ENCODE measurements around the gene EEPD1. TPM values are rescaled to one million over a fixed set of nuclear protein-coding genes. Genes with fewer than 3 reads are reported as not detected.
A peak's percentile ranks its signal among the peaks of the same experiment; 100 is the strongest.

EEPD1 gene
- total RNA-seq, 1 donor from 2014 or later: 10.0 TPM

DNA sequence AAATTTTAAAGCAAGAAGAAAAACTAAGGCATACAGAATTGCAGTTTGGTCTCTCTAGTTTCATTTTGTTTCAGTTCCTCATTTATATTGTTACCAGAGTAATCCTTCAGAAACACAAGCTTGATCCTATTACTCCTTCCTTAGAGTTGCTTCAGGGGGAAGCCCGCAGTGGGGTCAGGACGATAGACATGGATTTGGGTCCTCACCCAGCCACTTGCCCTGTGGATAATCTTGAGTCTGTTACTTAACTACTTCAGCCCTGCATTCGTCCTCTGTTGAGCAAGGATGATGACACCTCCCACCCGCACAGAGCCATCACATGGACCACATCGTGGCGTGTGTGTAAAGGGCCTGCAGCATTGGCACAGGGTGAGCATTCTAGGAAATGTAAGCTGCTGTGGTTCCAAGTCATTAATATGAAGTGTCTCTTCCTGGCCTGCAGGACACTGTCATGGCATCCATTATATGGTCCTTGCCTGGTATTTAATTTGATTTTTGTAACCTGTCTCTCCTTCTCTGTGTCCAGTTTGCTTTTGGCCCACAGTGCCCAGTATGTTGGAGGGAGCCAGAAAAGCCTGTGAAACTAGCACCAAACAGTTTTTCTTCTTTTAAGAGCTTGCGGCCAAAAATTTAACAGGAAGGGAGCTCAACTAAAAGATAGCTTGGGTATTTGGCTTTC, 111.2 kb downstream of the EEPD1 start:
- DNase-seq (peak; percentile 53), ATAC-seq (ENCODE audit: poor library complexity) (peak; percentile 36)
- intact Hi-C loops (cut with DNase I): no loop called here

DNA sequence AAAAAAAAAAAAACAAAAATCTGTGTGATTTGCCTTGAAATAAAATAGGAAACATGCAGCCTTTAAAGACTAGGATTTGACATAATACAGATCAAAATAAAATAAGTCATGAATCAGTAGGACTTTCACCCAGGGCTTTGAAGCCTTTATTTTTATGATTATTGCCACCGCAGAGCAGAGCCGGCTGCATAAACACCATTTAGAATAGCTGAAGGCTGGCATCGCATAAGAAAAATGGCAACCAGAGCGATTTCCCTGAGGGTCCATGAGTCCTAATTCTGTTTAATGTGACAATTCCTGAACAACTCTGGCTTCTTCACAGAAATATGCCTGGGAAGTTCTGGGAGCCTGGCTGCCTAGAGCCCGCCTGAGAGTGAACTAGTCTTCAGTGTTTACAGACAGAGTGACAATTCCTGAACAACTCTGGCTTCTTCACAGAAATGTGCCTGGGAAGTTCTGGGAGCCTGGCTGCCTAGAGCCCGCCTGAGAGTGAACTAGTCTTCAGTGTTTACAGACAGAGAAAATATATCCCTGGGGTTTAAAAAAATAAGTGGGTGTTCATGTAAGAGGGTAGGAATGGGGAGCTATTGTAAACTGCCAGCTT, 112.0 kb downstream of the EEPD1 start:
- intact Hi-C loops (cut with DNase I): no loop called here
- ATAC-seq (ENCODE audit: poor library complexity): no peak
- DNase-seq: no peak

DNA sequence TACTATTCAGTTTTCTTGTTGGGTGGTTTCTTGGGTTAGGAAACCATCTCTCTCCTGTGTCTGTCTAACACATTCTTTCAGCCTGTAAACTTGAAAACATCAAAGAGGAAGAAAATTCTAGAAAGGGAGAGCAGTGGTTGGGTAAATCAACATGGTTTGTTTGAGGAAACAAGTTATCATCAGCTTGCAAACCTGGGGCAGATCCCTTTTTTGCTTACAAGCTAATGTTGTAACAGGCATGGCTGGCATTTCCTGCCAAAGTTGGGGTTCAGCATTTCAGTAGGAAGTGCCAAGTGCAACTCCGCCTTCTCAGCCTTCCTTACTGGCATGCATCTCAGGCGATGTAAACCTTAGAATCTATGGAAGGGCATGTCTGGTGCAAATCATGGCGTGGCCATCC, 112.6 kb downstream of the EEPD1 start:
- intact Hi-C loops (cut with DNase I): no loop called here
- ATAC-seq (ENCODE audit: poor library complexity): peak; percentile 41
- DNase-seq: peak; percentile 60

DNA sequence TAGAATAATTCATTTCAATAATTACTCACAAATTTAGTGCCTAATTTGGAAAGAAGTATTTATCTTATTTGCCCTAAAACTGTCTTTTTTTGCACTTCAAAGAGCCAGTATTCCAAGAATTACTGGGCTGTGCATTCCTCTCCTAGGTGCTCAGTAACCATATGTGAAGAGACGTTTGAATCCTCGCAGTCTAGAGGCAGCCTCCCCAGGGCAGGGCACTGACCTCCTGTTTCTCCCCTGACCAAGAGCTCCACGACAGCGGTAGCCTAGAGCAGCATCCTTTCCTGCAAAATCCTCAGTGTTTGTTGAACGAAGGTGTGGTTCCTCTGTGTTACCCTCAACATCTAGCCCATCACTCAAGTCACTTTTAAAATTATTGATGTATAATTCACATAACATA, 113.1 kb downstream of the EEPD1 start:
- intact Hi-C loops (cut with DNase I): no loop called here
- ATAC-seq (ENCODE audit: poor library complexity) (no peak), DNase-seq (no peak)

DNA sequence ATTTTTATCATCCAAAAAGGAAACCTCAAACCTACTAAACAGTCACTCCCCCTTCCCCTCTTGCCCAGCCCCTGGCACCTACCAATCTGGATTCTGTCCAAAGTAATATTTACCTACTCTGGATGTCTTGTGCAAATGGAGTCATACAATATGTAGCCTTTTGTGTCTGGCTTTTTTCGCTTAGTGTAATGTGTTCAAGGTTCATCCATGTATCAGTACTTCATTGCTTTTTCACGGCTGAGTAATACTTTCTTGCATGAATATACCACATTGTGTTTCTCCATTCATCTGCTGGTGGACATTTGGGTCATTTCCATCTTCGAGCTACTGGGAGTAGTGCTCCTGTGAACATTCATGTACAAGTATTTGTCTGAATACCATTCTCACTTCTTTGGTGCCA, 113.6 kb downstream of the EEPD1 start:
- DNase-seq: no peak
- ATAC-seq (ENCODE audit: poor library complexity): no peak
- intact Hi-C loops (cut with DNase I): no loop called here

DNA sequence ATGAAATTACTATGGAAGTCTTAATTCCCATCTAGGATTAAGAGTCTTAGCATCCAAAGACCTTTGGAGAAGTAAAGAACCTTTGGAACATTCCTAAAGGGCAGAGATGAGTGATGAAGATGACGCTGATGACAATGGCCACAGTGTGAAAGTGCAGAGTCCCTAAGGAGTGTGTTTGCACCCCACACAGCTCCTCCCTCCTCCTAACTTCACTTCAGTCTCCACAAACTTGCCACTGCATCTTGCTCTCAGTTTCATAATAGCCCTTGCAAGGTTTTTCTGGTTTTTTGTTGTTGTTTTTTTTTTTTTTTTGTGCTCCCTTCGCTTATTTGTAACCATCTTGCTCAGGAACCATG, 119.1 kb downstream of the EEPD1 start:
- intact Hi-C loops (cut with DNase I): no loop called here
- ATAC-seq (ENCODE audit: poor library complexity): no peak
- no peak for DNase-seq

DNA sequence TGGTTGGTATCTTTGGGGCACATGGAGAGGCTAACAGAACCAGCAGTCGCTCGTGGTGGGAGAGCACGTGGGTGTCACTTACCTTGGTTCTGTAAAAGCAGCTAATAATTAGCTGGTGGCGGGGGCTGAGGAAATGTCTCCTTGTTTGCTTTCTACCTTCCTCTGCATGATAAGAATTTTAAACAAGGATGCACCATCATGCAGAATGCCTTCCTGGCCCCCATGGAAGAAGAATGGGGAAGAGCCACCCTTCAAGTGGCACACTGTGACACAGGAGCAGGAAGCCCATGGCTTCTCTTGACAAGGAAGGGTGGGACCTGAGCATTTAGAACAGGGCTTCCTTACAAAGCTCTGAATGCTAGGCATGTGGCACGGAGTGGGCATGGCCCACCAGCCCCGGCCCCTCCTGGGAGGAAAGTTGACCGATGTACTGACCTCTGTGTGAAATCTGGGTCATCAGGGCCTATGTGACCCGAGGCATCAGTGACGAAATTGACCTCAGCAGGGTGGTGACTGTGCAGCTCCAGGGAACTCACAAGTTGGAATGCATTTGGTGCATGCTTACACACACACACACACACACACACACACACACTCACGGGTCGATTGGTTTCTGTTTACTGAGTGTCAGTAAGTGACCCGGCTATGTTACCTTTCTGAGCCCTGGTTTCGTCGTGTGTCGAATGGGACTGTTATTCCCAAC, 119.7 kb downstream of the EEPD1 start:
- ATAC-seq (ENCODE audit: poor library complexity) (no peak), DNase-seq (no peak)
- intact Hi-C loops (cut with DNase I): no loop called here

DNA sequence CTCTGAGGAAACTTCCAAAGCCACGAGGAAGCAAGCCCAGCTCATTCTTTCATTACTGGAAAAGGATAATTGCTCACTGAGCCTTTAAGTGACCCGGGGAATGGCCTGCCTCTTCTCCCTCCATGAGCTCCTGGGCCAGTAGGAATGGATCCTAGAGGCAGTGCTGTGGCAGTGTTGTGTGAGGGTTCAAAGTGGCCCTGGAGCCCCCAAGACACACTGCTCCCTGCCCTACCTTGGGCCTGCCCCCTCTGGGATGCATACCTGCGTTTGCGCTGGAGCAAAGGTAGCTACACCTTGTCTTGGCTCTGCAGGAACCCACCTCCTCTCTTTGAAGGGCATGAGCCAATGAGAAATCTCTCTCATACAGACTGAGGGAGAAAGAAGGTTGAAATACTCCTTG, 120.8 kb downstream of the EEPD1 start:
- intact Hi-C loops (cut with DNase I): no loop called here
- no peak for DNase-seq

DNA sequence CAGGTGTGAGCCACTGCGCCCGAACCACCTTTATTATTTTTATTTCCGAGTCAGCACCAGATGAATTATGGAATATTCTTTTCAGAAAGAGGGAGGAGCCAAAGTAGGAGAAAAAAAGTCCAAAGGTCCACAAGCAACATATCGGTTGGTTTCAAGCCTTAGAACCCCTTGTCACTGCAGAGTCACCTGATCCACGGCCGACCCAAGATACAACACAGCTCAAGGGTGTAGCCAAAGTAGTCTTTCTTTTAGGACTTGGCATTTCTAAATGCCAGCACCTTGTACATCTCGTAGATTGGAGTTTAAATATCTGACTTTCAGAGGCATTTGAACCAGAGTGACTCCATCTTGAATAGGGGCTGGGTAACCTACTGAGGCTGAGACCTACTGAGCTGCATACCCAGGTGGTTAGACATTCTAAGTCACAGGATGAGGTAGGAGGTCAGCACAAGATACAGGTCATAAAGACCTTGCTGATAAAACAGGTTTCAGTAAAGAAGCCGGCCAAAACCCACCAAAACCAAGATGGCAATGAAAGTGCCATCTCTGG, 122.8 kb downstream of the EEPD1 start:
- DNase-seq: no peak
- intact Hi-C loops (cut with DNase I): no loop called here
- ATAC-seq (ENCODE audit: poor library complexity): no peak

More for the DNA sequence above, 120.8 kb downstream of the EEPD1 start:
- no peak for ATAC-seq (ENCODE audit: poor library complexity)

DNA sequence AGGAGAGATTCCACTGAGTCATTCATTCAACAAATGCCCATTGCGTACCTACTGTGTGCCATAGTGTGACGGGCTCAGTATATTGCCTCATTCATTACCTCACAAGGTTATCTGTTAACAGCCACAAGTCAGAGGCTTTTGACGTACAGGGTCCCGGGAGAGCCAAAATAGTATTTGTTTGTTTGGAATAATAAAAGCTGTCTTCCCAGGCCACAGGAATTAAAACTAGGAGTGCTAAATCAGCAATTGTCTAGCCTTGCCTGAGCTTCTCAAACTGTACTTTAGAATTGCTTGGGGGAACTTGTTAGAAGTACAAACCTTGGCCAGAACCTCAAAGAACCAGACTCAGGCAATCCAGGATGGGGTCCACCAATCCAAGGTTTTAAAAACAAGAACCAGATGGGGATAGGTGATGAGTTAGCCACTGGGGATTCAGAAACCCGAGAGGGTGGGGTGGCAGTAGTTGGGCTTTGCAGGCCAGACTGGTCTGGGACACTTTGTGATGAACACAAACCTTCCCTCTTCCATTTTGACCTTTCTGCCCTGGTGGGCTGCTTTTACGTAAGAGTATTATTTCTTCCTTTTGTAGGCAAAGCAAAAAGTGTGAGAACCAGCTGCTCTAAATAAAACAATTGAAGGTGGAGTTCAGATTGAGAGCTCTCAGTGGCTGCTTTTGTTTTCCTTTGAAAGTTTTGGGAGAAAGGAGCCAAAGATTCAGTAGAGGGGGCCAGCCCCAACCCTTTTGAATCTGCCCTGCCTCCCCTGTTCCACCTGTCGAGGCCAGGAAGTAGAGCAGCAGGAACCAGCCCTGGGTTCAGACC, 123.6 kb downstream of the EEPD1 start:
- ATAC-seq (ENCODE audit: poor library complexity) (no peak), DNase-seq (no peak)
- intact Hi-C loops (cut with DNase I): no loop called here

DNA sequence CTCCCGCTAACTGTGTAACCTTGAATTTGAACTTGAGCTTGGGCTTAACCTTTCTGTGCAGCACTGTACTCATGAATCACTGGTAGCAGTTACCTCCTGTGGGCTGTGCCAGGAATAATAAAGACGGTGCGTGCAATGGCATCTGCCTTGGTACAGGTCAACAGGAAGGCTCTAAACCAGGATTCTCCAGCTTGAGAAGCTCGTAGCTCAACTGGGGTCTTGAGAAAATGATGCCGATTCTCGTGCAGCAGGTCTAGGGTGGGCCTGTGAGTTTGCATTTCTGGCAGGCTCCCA, 124.1 kb downstream of the EEPD1 start:
- no peak for DNase-seq
- ATAC-seq (ENCODE audit: poor library complexity): no peak
- intact Hi-C loops (cut with DNase I): no loop called here

DNA sequence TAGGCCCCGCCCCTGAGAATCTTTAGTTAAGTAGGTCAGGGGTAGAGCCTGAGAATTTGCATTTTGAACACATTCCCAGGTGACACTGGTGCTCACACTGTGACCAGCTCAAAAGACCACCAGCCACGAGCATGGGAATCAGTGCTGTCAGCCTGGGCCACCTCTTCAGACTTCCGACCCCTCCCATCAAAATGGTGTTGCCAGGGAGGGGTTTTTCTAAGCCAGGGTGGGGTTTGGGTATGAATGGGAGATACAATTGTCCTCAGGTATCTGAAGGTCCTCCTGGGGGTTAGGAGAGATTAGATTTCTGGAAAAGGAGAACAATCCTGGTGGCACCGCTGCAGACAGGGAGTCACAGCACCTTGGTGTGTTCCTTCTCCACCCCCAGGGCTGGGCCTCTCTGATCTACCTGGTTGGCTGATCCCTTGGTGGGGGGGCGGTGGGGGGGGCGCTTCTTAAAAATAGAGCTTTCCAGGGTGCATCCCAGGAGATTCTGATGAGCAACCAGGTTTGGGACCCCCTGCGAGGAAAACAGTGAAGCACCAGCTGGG, 125.1 kb downstream of the EEPD1 start:
- DNase-seq: no peak
- ATAC-seq (ENCODE audit: poor library complexity): no peak
- intact Hi-C loops (cut with DNase I): no loop called here

DNA sequence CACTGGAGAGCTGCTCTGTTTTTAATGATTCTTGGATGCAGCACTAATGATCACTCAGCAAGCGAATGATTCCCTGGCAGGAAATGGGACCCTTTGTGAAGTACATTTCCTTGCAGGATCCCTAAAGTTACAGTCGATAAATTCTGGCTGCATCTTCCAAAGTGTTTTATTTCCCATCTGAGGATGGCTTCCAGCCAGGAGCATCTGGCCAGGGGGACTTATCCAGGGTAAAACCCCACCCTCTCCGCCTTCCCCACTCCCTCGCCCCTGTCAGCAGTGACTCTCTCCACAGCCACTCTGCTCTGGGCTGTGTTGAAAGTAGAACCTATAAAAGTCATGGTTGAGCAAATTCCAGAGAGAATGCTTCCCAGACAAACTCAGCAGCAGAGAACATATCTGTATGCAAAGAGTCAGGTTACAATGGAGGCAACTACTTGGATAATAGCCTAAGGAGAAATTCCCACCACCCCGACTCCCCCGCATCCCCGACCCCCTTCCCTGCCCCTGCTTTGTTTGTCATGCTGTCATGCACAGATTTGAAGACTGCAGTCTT, 125.6 kb downstream of the EEPD1 start:
- ATAC-seq (ENCODE audit: poor library complexity) (no peak), DNase-seq (no peak)
- intact Hi-C loops (cut with DNase I): no loop called here

DNA sequence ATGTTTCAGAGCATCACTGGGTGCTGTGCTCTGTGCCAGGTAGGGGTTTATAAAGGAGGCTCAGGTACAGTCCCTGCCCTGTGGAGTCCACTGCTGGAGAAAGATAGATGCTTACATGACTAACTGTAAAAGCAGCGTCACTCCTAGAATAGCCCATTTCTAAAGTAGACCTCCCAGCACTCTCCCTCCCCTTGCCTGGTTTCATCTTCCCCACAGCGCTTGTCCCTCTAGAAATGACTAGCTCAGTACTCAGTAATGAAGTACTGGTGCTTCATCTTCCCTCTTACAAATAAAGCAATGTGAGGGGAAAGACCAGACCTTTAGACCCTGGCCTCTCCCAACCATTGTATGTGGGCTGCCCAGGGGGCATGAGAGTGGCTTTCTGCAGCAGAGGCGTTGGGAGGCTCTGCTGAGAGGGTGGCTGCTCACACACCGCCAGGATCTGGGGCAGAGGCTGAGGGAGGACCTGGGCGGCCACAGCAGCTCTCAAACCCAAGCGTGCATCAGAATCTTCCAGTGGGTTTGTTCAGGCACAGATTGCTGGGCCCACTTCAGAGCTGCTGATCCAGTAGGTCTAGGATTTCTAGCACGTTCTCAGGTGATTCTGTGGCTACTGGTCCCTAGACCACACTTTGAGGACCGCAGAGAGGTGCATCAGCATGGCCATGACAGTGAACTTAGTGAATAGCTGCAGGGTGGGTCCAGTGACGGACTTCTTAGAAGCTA, 126.3 kb downstream of the EEPD1 start:
- DNase-seq (no peak), ATAC-seq (ENCODE audit: poor library complexity) (no peak)
- intact Hi-C loops (cut with DNase I): no loop called here

DNA sequence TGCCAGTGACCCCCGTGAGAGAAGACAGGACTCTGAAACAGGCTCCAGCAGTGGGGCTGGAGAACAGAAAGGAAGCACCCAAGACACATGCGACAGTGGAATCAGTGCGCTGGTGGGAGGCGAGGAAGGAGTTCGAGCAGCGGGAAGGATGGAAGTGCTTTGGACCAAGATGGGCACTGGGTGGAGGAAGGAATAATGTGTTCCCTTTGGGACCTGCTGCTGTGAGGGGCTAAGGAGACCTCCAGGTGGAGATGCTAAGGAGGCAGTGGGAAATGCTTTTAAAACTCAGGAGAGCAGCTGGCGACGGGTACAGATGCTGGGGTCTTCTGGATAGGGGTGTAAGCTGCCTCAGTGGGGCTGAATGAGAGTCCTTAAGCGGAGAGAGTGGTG, 126.9 kb downstream of the EEPD1 start:
- ATAC-seq (ENCODE audit: poor library complexity) (no peak), DNase-seq (no peak)
- intact Hi-C loops (cut with DNase I): no loop called here

DNA sequence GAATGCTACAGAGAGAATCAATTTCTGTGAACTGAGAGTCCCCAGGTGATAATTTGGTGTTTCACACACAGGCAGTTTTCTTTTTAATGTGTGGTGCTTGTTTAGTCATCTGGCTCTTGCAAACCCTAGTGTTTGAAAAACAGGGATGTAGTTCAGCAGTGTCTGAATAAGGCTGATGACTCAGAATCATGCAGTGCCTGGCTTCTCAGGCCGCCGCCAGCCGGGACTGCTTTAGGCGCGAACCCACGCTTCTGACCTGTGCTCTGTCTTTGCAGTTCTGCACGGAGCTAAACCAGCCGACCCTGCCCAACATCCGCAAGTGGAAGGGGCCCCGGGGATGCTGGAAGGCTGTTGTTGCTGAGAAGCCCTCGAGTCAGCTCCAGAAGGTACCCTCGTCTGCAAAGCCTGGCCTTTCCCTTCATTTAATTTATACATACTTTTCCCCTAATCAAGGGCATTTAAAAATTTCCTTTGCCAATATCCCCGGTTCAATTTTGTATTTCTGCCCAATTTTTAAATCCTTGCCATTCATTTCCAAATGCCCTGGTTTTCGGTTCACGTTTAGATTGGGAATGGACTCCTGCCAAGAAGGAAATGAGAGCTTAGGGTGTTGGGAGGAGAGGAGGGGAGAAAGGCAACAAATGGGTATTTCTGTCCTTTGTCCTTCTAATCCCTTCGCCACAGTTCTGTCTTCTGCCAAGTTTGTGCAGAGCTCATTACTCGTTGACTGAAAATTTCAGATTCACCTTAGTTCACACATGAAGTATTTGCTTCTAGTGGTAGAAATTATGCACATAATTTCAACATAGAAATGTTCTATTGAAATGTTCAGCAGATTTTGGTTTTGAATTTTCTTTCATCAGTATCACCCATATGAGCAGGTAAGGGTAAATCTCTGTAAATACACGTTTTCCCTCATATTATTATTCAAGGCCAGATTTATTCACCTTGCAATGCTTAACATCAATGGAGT, 128.1 kb downstream of the EEPD1 start:
- DNase-seq (peak; percentile 72), ATAC-seq (ENCODE audit: poor library complexity) (peak; percentile 80)
- intact Hi-C loops (cut with DNase I): no loop called here

Measured in Right ventricle myocardium superior (tissue), 1 donor.